Astrocyte of the cerebellum (primary cell): Measurements from ENCODE around the gene GNB1.

Source experiments
- DNase-seq: peaks from one replicate; pipeline ENCODE4 v3.0.0-alpha.2; 2011; ENCODE audit warnings: low read depth
- H3K4me3 ChIP-seq: 2 replicates; pipeline ENCODE4 v1.5.1; 2011; ENCODE audit warnings: mild to moderate bottlenecking, low read depth, low read length, moderate library complexity
- in situ Hi-C: cut with HindIII; loops from 2 replicates; pipeline ENCODE4 v1.10.0; 2017; ENCODE audit warnings: low sequenced_read_pairs
- TF ChIP-seq, protein P1 (sequence below): IDR thresholded peaks from 2 replicates; pipeline ENCODE4 v1.5.1; 2012; ENCODE audit warnings: low read length, low read depth, moderate library complexity, mild to moderate bottlenecking; ENCODE audit errors: missing control alignments

GNB1 gene

DNA sequence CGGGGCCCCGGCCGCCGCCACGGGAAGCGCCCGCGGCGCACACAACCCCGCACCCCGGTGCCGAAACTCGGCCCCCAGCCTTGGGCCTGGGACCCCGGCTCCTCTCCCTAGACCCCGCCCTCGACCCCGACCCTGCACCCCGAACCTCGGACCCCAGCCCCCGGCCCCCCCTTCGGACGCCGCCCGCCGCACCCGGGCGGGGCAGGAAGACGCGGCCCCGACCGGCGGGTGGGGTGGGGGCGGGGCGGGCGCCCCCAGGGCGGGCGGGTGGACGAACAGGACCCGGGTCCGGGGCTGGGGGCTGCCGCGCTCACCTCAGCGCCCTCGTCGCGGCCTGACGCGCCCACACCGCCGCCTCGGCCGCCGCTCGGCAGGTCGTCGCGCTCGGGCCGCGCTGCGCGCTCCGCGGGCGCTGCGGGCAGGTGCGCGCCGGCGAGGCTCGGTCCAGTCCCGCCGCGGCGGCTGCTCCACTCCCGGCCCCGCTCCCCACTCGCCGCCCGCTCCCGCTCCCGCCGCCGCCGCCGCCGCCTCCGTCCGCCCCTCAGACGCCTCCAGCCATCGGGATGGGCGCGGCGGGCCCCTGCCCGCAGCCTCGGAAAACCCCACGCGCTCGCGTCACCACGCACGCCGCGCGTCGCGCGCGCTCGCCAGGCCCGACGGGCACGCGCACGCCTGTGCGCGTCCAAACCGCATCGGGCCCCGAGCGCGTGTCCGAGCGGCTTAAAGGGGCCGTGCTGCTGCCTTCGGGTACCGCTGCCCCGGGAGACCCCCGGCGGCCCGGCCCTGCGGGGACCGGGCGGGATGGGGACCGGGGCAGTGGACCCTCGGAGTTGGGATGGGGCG, at the start of gene GNB1:
GNB1 (minus strand) TSS at position 582 of the 843 bp plus-strand sequence. CDS start 65,634 bp downstream, outside the sequence.
- TF ChIP-seq, protein P1, sequence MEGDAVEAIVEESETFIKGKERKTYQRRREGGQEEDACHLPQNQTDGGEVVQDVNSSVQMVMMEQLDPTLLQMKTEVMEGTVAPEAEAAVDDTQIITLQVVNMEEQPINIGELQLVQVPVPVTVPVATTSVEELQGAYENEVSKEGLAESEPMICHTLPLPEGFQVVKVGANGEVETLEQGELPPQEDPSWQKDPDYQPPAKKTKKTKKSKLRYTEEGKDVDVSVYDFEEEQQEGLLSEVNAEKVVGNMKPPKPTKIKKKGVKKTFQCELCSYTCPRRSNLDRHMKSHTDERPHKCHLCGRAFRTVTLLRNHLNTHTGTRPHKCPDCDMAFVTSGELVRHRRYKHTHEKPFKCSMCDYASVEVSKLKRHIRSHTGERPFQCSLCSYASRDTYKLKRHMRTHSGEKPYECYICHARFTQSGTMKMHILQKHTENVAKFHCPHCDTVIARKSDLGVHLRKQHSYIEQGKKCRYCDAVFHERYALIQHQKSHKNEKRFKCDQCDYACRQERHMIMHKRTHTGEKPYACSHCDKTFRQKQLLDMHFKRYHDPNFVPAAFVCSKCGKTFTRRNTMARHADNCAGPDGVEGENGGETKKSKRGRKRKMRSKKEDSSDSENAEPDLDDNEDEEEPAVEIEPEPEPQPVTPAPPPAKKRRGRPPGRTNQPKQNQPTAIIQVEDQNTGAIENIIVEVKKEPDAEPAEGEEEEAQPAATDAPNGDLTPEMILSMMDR, result no peak
- DNase-seq, result peak; percentile 60
- H3K4me3 ChIP-seq, result peak within 1 kb of the TSS; percentile 79
- in situ Hi-C loops, result no loop called here

DNA sequence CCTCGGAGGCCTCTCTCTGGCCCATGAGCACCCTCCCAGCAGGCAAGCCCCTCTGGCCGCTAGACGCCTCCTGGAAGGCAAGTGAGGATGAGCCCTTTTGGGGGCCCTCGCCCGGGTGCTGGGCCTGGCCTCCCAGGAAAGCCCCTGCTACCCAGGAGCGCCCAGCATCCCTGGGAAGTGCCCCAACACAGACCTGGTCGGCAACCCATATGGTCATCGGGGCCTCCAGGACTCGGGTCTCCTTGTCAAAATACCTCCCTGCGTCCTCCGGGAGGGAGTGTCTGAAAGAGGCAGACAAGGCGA, 49.2 kb upstream of the GNB1 start:
- TF ChIP-seq, protein P1, result no peak
- in situ Hi-C loops, result no loop called here
- DNase-seq, result no peak
- no peak overlapping the region for H3K4me3 ChIP-seq

- H3K4me3 ChIP-seq, result no peak overlapping the region
- TF ChIP-seq, protein P1, result no peak
- in situ Hi-C loops, result no loop called here
These were observed 48.6 kb upstream of the GNB1 start for GRCh38 chr1:1939296-1940122.

DNA sequence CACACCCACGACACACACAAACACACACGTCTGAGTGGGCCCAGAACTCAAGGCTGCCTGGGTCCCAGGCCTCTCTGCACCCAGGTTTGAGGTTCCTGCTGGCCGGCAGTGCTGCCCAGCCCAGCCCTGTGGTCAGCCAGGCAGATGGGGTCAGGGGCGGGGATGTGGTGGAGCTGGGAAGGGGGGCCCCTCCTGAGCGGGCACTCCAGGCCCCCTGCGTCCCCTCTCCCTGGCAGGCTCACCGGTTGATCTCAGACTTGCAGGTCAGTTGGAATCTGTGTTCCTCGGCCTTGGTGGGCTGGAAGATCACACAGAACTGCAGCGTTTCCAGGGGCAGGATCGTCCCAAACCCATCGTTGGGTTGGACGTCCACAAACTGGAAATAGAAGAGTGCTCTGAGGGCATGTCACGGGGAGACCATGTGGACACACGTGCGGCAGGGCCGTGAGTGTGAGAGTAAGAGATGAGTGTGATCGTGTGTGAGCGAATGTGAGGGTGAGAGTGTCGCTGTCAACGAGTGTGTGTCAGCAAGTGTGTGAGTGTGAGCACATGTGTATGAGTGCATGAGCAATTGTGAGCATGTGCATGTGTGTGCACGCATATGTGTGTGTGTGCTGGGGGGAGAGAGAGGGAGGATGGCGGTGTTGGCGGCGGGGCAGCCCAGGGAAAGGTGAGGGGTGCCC, 47.9 kb upstream of the GNB1 start:
- DNase-seq, result no peak
- TF ChIP-seq, protein P1, result no peak
- in situ Hi-C loops, result no loop called here
- no peak overlapping the region for H3K4me3 ChIP-seq

More at GRCh38 chr1:1939296-1940122, 48.6 kb upstream of the GNB1 start:
- no peak for DNase-seq

DNA sequence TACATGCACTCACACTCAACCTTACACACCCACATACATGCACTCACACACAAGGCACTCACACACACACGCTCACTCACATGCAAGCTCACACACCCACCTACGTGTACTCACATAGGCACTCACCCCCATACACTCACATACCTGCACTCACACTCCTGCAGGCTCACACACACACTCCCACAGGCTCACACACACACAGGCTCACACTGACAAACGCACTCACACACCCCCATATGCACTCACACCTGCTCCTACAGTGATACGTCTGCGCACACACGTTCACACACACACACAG, 47.3 kb upstream of the GNB1 start:
- in situ Hi-C loops, result no loop called here
- TF ChIP-seq, protein P1, result no peak

DNA sequence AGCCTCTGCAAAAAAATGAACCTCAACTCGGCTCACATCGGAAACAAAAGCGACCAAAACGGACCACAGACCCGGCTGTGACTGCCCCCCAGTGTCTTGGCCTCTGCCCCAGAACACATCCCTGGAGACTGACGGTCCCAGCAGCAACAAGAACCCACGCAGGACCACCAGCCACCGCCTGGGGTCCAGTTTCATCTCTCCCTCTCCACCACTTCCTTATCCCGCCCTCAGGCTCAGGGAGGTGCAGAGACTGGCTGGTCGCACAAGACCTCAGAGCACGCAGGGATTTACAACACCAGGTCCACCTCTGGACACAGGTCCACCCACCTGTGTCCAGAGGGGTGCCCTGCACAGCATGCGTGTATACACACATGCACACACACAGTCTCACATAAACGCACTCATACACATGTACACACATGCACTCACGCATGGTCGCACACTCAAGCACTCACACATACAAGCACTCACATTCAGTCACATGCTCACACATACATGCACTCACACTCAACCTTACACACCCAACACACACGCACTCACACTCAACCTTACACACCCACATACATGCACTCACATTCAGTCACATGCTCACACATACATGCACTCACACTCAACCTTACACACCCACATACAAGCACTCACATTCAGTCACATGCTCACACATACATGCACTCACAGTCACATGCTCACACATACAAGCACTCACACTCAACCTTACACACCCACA, 46.8 kb upstream of the GNB1 start:
- no peak overlapping the region for H3K4me3 ChIP-seq
- in situ Hi-C loops, result no loop called here
- TF ChIP-seq, protein P1, result no peak
- DNase-seq, result no peak

More for the DNA sequence above, 47.3 kb upstream of the GNB1 start:
- no peak for DNase-seq
- no peak overlapping the region for H3K4me3 ChIP-seq
